HUES48 (cell line): ENCODE data around the gene PIK3R1.

Experiments
- H3K27ac ChIP-seq: one replicate; pipeline ENCODE4 v1.7.0; 2013; ENCODE audit warnings: low read depth, low read length, inconsistent platforms
- H3K27me3 ChIP-seq: 2 replicates; pipeline ENCODE4 v1.6.1; 2013; ENCODE audit warnings: mild to moderate bottlenecking, low read length; ENCODE audit not compliant: control insufficient read depth, insufficient read depth
- H3K36me3 ChIP-seq: 2 replicates; pipeline ENCODE4 v1.6.1; 2013; ENCODE audit warnings: low read length; ENCODE audit not compliant: control insufficient read depth, insufficient read depth
- H3K4me1 ChIP-seq: 2 replicates; pipeline ENCODE4 v1.6.1; 2013; ENCODE audit warnings: mild to moderate bottlenecking, low read length; ENCODE audit not compliant: control insufficient read depth, insufficient read depth
- H3K4me3 ChIP-seq: 2 replicates; pipeline ENCODE4 v1.5.1; 2013; ENCODE audit warnings: mild to moderate bottlenecking, low read depth, low read length
- H3K9ac ChIP-seq: 2 replicates; pipeline ENCODE4 v1.6.1; 2013; ENCODE audit warnings: mild to moderate bottlenecking, low read depth, low read length, moderate library complexity
- H3K9me3 ChIP-seq: 2 replicates; pipeline ENCODE4 v1.6.1; 2013; ENCODE audit warnings: low read length; ENCODE audit not compliant: control insufficient read depth, insufficient read depth

Gene PIK3R1

DNA sequence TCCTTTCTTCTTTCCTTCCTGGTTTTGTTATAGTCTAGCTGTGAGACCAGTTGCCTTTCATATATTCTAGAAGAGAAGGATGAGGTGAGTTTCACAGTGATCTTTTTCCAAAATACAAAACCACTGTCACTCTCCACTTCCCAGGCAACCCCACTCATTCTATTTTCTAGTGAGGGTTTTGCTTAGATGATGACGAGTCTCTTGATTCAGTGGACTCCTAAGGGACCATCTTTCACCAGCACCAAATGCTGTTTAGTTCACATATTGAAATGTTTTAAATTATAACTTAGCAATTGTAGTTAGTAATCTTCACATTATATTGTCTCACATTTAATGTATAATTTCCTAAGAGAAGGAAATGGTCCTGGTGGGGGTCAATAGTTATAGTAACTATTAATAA lies 25.2 kb downstream of the PIK3R1 start:
- Histone ChIP-seq H3K9ac (no peak overlapping the region), H3K4me1 (peaks cover 15% of the 10 kb centered on the region), H3K4me3 (no peak overlapping the region), H3K9me3 (no peaks in the 10 kb centered on the region), H3K27me3 (no peaks in the 10 kb centered on the region), H3K36me3 (no peaks in the 10 kb centered on the region), H3K27ac (no peak overlapping the region)

DNA sequence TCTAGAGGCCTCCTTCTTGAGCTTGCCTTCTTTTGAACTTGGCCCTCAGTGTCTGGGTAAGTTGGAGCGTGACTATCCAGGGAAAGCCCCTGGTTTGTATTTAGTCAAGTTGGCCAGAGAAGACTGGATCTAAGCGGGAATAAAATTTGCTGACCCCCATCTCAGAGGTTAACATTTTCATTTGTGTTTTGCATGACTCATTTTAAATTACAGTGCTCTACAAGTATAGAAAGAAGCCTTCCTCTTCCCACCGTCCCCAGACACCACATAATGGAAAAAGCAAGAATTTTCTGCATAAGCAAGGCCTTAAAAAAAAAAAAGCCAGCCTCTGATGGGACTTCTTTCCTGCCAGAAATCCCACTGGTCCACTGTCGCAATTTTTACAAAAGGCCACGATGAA lies 27.2 kb downstream of the PIK3R1 start:
- Histone ChIP-seq H3K36me3 (no peaks in the 10 kb centered on the region), H3K4me1 (peaks cover 10% of the 10 kb centered on the region), H3K9ac (no peak overlapping the region), H3K9me3 (no peaks in the 10 kb centered on the region), H3K27ac (no peak overlapping the region), H3K4me3 (no peak overlapping the region), H3K27me3 (no peaks in the 10 kb centered on the region)

DNA sequence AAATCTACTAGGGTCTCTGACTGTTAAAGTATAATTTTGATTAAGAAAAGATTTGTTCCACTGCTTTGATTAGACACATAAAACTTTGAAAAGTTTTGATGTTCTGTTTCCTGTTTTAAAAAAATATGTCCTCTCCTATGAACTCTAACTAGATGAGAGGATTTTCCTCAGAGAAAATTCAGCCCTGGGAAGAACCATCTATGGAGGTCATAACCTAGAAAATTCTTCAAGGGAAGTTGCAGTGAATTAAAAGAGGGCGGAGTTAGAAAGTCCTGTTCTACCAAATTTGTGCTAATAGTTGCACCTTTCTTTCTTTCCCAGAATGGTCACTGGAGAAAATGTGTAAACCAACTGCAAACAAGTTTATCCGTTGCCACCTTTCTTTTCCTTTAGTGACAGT lies 27.7 kb downstream of the PIK3R1 start:
- no peaks in the 10 kb centered on the region for H3K27me3 ChIP-seq
- H3K9ac ChIP-seq = no peak overlapping the region
- no peaks in the 10 kb centered on the region for H3K9me3 ChIP-seq
- no peak overlapping the region for H3K4me3 ChIP-seq
- H3K27ac ChIP-seq = no peak overlapping the region
- peaks cover 10% of the 10 kb centered on the region for H3K4me1 ChIP-seq
- H3K36me3 ChIP-seq = no peaks in the 10 kb centered on the region

DNA sequence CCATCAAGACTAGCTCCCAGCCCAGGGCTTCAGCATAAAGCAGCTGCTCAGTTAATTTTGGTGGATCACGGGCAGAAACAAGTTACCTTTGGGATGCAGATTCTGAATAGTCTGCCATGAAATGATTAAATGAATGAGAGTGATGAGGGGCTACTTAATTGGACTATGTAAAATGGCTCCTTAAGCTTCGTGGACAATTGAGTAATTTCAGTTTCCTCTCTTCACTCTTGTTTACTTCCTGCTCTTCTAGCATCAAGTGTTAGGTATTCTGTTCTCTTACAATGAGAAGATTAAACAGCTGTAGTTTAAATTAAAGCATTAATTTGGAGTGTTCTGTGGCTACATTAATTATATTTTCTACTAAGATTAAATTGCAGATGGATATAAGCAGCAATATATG lies 28.1 kb downstream of the PIK3R1 start:
- Histone ChIP-seq H3K36me3 (no peaks in the 10 kb centered on the region), H3K9me3 (no peaks in the 10 kb centered on the region), H3K27ac (no peak overlapping the region), H3K27me3 (no peaks in the 10 kb centered on the region), H3K9ac (no peak overlapping the region), H3K4me3 (no peak overlapping the region), H3K4me1 (peaks cover 11% of the 10 kb centered on the region)

DNA sequence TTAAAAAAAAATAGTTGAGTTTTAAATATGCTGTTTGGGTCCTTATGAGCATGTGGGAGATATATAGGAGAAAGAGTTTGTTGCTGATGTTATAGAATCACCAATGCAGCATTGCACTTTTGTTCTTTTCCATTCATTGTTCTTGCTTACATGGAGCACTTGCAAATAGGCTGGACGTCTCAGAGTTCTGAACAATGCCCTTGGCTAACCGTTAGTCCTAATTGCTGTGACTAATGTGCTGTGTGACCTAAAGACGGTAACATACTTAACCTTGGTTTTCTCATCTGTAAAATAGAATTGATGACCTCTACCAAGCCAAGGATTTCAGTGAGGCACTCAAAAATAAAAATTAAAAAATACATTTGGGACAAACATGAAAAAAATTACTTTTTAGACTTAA lies 29.8 kb downstream of the PIK3R1 start:
- H3K4me3 ChIP-seq = no peak overlapping the region
- H3K27ac ChIP-seq = no peak overlapping the region
- H3K27me3 ChIP-seq = no peaks in the 10 kb centered on the region
- peaks cover 27% of the 10 kb centered on the region for H3K4me1 ChIP-seq
- no peaks in the 10 kb centered on the region for H3K36me3 ChIP-seq
- H3K9me3 ChIP-seq = no peaks in the 10 kb centered on the region
- H3K9ac ChIP-seq = no peak overlapping the region

DNA sequence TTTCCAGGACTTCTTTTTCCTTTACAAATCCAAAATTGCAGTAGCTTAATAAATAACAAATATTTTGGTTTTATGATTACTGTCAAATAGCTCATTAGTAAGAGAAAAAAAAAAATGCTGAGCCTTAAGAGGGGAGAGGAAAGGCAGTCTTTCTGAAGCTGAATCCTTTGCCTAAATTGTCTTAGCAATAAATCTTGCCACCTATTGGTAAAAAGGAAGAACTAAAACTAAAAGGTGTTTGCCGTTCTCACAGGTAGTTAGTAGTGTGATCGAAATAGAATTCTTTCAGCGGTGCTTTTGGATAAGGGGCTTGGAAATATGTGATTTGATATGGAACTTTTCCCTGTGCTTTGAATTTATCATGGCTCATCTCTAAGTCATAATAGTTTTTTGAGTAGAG lies 31.2 kb downstream of the PIK3R1 start:
- no peaks in the 10 kb centered on the region for H3K36me3 ChIP-seq
- H3K4me1 ChIP-seq = peaks cover 42% of the 10 kb centered on the region
- no peaks in the 10 kb centered on the region for H3K9me3 ChIP-seq
- H3K27me3 ChIP-seq = no peaks in the 10 kb centered on the region
- no peak overlapping the region for H3K27ac ChIP-seq
- no peak overlapping the region for H3K9ac ChIP-seq
- no peak overlapping the region for H3K4me3 ChIP-seq

DNA sequence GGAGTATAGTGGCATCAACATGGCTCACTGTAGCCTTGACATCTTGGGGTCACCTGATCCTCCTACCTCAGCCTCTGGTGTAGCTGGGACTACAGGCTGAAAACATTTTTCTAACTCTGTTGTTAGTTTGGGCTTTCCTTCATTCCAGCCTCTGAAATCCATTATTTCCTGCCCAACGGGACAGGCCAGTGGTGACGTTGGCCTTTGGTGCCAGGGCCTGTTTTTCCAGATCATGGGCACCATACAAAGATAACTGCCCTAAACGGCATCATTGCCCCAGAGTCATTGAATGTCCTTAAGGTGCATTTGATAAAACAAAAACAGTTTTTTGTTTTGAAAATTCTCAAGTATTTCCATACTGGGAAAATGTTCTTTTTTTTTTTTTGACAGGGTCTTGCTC lies 32.1 kb downstream of the PIK3R1 start:
- Histone ChIP-seq H3K4me1 (peaks cover 49% of the 10 kb centered on the region), H3K9ac (no peak overlapping the region), H3K4me3 (no peak overlapping the region), H3K9me3 (no peaks in the 10 kb centered on the region), H3K27ac (no peak overlapping the region), H3K27me3 (no peaks in the 10 kb centered on the region), H3K36me3 (no peaks in the 10 kb centered on the region)

DNA sequence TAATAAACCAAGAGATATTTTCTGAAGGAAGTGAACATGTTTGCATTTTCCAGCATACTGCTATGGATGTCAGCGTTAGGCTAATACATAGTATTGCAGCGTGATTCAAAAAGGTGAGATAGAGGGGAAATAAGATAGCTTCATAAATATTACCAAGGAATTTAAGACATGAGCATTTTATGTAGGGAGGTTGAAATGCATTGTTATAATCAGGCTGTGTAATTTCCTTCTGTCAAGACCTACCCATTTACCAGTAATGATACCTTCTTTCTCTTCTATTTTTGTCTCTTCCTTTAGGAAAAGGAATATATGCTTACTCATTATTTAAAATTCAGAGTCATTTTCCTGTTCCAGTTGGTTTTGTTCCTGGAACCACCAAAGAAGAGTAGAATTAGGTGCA lies 33.3 kb downstream of the PIK3R1 start:
- H3K4me1 ChIP-seq = peaks cover 42% of the 10 kb centered on the region
- no peaks in the 10 kb centered on the region for H3K27me3 ChIP-seq
- no peaks in the 10 kb centered on the region for H3K9me3 ChIP-seq
- H3K4me3 ChIP-seq = no peak overlapping the region
- no peak overlapping the region for H3K27ac ChIP-seq
- H3K9ac ChIP-seq = no peak overlapping the region
- no peaks in the 10 kb centered on the region for H3K36me3 ChIP-seq

DNA sequence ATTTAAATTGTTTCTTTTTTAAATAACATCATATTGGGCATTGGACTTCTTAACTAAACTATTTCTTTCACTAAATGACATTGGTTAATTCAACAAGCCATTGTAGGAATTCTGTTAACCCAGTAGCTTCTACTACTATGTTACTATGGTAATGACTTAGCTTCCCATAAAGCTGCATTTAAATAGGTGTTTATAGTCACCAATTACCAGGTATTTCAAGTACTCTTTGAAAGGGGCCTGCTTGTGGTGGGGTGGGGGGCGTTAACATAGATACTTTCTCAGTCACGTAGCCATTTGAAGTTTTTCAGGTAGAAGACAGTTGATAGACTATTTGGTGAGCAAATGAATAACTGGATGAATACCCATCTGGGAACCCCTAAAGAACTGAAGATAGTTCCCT lies 34.0 kb downstream of the PIK3R1 start:
- no peaks in the 10 kb centered on the region for H3K27me3 ChIP-seq
- peaks cover 39% of the 10 kb centered on the region for H3K4me1 ChIP-seq
- no peaks in the 10 kb centered on the region for H3K36me3 ChIP-seq
- H3K4me3 ChIP-seq = no peak overlapping the region
- no peak overlapping the region for H3K27ac ChIP-seq
- no peak overlapping the region for H3K9ac ChIP-seq
- no peaks in the 10 kb centered on the region for H3K9me3 ChIP-seq

DNA sequence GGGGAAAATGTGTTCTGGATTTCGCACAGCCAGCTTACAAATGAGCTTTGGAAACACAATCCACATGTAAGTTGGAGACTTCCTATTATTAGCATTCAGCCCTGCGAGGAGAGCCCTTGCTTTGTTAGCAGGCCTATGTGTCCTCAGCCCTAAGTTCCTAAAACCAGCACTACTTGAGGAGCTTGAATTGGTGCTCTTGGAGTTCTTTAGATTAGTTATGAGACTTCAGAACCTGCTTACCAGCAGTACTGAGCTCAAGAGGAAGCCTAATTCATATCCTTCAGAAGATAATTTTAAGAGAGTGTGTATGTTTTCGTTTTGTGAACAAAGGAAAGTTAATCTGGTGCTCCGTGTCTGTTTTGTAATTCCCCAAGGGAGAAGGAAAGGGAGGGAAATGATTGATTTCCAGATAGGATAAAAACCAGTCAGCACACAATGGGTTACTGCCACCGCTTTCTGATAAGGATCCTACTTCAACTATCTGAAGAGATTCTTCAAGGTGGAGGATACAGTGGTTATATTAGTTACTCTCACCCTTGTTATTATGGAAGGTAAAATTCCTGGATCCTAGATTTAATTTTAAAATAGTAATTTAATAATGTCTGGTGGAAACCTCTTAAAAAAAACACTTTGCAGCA lies 35.2 kb downstream of the PIK3R1 start:
- Histone ChIP-seq H3K27me3 (no peaks in the 10 kb centered on the region), H3K4me3 (no peak overlapping the region), H3K9me3 (no peaks in the 10 kb centered on the region), H3K4me1 (peaks cover 39% of the 10 kb centered on the region), H3K27ac (peak overlapping the region; percentile 38), H3K9ac (no peak overlapping the region), H3K36me3 (no peaks in the 10 kb centered on the region)

DNA sequence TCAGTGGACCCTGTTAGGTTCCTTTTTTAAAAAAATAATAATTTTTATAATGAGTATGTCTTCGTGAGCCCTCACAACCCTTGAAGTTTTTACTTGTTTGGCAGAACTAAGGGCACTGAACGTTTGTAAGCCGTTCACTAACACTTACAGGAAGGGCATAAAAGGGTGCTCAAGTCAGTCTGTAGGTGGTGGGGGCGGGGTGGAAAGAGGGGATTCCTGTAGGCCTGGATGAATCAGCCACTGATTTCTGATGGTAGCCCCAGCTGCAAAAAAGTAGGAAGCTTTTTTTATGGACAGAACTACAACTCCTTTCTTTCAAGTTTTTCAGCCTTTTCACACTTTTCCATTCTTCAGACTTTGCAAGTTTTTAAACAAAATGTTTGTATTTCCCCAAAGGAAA lies 35.8 kb downstream of the PIK3R1 start:
- Histone ChIP-seq H3K4me1 (peaks cover 39% of the 10 kb centered on the region), H3K27me3 (no peaks in the 10 kb centered on the region), H3K9me3 (no peaks in the 10 kb centered on the region)

More for the DNA sequence above, 35.8 kb downstream of the PIK3R1 start:
- no peak overlapping the region for H3K4me3 ChIP-seq
- H3K9ac ChIP-seq = no peak overlapping the region
- no peaks in the 10 kb centered on the region for H3K36me3 ChIP-seq
- H3K27ac ChIP-seq = peak overlapping the region; percentile 26
